Left lobe of liver (tissue), 2 donors: ENCODE data around the gene TXNDC11. TPM values are rescaled to one million over a fixed set of nuclear protein-coding genes. Genes with fewer than 3 reads are reported as not detected.
A peak's percentile ranks its signal among the peaks of the same experiment; 100 is the strongest.
"Not testable (repeated sequence)": the region's sequence is repeated elsewhere in the genome, so short reads cannot be mapped to it uniquely, and the experiment has no call there.

Source experiments
- ATAC-seq: fragments of 200-7000 bp; cut with Tn5 transposase; one replicate; pipeline ENCODE4 v1.9.1; 2020; ENCODE audit warnings: mild to moderate bottlenecking, moderate library complexity
- DNase-seq: peaks from one replicate; pipeline ENCODE4 v3.0.0-alpha.2; 2020; ENCODE audit warnings: low spot score
- total RNA-seq: library from RNA; stranded (reverse); gene quantifications from one replicate; pipeline ENCODE4 v1.2.1, GENCODE V29; 2021
- donor health status: DM: no; HTN: no; CAD: no; lungs with moderate emphysema.
- donor health status: DM: no; HTN: yes; CAD: no.

Gene TXNDC11
- 49.1 TPM for total RNA-seq

- ATAC-seq (peak; percentile 88), DNase-seq (peak; percentile 100)
Measured at GRCh38 chr16:11742536-11743307, at the start of gene TXNDC11. Gene TXNDC11 (minus strand): TSS chr16:11742857. CDS start chr16:11742730, 127 bp downstream.

GRCh38 chr16:11791144-11791828, 48.6 kb upstream of the TXNDC11 start:
- peak; percentile 35 for DNase-seq
- ATAC-seq: no peak

GRCh38 chr16:11788914-11789313, 46.3 kb upstream of the TXNDC11 start:
- DNase-seq: peak; percentile 23
- no peak for ATAC-seq

DNA sequence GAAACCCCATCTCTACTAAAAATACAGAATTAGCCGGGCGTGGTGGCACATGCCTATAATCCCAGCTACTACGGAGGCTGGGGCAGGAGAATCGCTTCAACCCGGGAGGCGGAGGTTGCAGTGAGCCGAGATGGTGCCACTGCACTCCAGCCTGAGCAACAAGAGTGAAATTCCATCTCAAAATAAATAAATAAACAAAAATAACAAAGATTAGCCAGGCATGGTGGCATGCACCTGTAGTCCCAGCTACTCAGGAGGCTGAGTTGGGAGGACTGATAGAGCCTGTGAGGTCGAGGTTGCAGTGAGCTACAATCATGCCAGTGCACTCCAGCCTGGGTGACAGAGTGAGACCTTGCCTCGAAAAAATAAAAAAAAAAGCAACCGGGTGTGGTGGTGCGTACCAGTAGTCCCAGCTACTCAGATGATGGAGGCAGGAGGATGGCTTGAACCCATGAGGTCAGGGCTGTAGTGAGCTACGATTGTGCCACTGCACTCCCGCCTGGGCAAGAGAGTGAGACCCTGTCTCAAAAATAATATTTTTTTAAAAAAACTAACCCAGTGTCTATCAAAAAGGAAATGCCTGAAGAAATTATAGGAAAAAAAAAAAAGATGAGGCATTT, 42.4 kb upstream of the TXNDC11 start:
- not testable (repeated sequence) for DNase-seq, ATAC-seq

- ATAC-seq: not testable (repeated sequence)
Measured at GRCh38 chr16:11784381-11784780, 41.7 kb upstream of the TXNDC11 start.

DNA sequence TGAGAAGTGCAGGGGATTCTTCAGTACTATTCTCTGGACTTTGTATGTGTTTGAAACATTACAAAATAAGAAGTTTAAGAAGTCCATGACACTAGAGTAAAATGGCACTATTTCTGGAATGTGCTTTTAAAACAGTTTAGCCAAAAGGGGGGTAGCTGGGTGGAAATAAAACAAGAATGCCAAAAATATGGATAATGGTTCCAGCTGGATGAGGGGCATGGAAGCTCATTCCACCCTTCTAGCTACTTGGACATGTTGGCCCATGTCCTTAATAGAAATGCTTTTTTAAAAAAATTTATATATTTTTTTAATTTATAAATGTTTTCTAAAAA, 41.3 kb upstream of the TXNDC11 start:
- no peak for DNase-seq
- no peak for ATAC-seq

More at GRCh38 chr16:11784381-11784780, 41.7 kb upstream of the TXNDC11 start:
- not testable (repeated sequence) for DNase-seq

DNA sequence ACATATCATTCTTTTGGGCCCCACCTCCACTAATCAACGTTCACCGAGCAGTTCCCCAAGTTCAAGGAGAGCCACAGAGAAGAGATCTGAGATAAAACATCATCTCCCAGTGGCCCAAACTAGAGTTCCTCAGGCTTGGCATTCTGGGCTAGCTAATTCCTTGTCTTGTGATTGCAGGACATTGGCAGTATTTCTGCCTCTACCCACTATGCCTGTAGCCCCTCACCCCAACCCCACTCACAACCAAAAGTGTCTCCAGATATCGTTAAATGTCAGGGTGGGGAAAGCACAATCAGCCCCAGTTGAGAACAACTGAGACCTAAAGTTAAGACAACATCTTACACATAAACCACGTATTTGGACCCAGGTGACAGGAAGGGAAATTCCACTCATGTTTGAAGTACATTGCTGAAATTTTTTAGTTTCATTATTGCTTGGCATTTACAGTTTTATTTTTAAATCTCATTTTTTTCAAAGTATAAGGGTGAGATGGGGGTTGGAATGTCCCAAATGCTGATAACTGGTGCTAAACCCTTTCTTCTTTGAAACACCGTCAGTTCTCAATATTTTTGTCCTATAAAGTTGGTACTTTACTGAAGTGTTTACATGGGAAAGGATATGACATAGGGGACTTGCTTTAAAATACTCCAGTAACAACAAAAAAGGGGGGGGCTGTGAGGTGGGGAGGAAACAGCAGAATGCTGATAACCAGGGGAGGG, 40.8 kb upstream of the TXNDC11 start:
- ATAC-seq (peak; percentile 39), DNase-seq (no peak)

DNA sequence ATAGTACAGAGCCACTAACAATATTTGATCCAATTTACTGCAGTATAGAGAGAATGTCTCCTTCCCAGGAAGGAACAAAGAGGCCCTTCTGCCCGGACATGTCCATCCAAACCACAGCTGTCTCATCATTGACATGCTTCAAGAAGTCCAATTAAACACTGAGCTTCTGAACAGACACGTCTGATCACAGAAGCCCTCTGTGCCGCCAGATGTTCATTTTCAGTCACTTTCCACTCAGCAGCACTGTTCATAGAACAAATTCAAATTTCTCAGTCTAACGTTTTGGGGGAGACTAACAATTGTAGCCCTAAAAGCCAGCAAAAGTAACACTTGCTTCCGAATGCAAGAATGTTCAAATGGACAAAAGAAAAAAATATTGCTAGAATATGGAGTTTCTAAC, 39.1 kb upstream of the TXNDC11 start:
- ATAC-seq: no peak
- DNase-seq: no peak

GRCh38 chr16:11780991-11781680, 38.5 kb upstream of the TXNDC11 start:
- DNase-seq (no peak), ATAC-seq (no peak)

GRCh38 chr16:11779074-11779473, 36.4 kb upstream of the TXNDC11 start:
- DNase-seq: no peak
- ATAC-seq: no peak

DNA sequence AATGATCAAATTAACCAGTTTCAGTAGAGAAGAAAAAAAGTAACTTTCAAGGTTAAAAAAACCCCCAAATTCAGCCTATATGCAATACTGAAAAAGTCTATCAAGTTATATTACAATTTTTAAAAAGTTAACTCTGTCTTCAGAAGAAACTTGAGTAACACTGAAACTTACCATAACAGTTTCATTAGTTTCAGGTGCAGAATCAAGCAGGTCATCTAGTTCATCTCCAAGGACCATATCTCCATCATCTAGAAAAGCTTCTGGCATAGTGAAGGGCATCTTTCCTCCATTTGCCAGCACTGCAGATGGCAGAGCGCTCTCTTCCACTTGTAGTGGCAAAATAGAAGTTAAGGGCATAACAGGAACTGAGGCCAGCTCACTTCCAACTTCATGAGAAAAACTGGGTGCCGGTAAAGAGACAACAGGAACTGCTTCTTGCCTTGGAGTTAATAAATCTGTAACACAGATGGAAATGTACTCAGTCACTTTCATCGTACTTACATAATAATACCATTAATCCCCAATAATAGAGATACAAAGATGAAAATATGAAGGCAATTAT, 31.5 kb upstream of the TXNDC11 start:
- no peak for ATAC-seq

DNA sequence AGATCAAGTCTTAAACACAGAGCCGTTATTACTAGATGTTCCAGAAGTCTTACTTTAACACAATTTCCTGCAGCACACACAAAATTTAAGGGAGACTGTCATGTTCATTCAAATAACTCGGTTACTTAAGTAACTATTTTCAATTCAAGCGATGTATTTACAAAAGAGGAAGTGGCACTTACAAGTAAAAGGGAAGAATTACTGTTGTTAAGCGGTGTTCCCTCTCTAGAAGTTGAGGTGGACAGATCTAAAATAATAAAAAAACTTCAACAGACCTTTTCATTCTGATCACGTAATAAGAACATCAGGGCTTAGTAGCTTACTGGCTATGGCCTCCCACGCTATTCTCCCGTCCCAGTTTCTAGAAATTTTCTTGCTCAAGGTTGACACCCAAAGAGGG, 26.2 kb upstream of the TXNDC11 start:
- DNase-seq (no peak), ATAC-seq (no peak)

More for the DNA sequence above, 31.5 kb upstream of the TXNDC11 start:
- DNase-seq: no peak

DNA sequence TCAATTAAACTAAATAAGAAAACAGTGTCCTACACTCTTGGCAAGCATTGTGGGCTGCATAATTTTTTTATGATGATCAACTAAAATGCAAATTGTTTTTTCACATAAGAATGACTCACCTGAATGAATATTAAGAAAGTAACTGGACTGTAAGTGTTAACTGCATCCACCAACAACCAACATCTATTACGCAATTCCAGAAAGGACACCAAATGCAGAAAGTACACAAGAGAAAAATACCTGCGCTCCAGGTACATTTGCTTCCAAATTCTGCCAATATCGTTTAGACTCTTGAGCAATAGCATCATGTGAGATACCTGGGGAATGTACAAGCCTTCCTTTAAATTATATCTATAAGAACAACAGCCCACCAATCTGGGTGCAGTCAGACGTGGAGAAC, 19.8 kb upstream of the TXNDC11 start:
- DNase-seq (no peak), ATAC-seq (no peak)

- DNase-seq (no peak), ATAC-seq (no peak)
Measured at GRCh38 chr16:11759997-11760396, 17.3 kb upstream of the TXNDC11 start.

- DNase-seq (no peak), ATAC-seq (no peak)
Measured at GRCh38 chr16:11759163-11759834, 16.6 kb upstream of the TXNDC11 start.

GRCh38 chr16:11757671-11758545, 15.3 kb upstream of the TXNDC11 start:
- no peak for DNase-seq
- ATAC-seq: peak; percentile 3

GRCh38 chr16:11756248-11756647, 13.6 kb upstream of the TXNDC11 start:
- DNase-seq: no peak
- no peak for ATAC-seq

DNA sequence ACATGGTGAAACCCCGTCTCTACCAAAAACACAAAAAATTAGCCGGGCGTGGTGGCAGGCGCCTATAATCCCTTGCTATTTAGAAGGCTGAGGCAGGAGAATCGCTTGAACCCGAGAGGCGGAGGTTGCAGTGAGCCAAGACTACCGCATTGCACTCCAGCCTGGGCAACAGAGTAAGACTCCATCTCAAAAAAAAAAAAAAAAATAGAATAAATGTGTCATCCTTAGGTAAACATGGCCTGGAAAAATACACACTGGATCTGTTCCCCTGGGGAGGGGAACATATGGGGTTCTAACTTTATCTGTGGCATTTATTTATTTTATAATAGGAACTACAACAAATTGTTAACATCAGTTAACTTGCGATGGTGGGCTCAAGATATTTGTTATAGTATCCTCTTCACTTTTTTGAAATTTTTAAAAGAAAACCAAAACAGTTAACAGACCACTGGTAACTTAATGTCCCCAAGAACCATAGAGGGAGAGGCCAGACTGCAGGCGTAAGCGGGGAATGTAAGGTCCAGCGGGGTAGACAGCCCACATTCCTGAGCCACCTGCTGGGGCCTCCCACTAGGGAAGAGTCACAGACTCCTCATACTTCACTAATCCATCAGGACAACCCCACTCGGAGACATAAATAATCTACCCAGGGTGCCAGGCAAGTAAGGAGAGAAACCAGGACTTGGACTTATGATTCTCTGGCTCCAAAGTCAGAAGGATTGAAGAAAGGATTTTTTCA, 12.5 kb upstream of the TXNDC11 start:
- no peak for DNase-seq
- peak; percentile 27 for ATAC-seq
